Muscle layer of colon (tissue), 2 donors: ENCODE measurements around the gene SDC3.
A peak's percentile ranks its signal among the peaks of the same experiment; 100 is the strongest.

Experiments used
- H3K27ac ChIP-seq: one replicate; pipeline ENCODE4 v1.7.0; 2013; ENCODE audit warnings: low read depth, mild to moderate bottlenecking, low read length, moderate library complexity
- H3K27me3 ChIP-seq, 2 donors: one replicate each; pipeline ENCODE4 v1.7.0; 2013; ENCODE audit warnings: low read length in 2 of 2, mild to moderate bottlenecking in 2 of 2; ENCODE audit not compliant: insufficient read depth in 2 of 2, control insufficient read depth in 1 of 2
- H3K36me3 ChIP-seq: one replicate; pipeline ENCODE4 v1.7.0; 2013; ENCODE audit warnings: mild to moderate bottlenecking, low read length; ENCODE audit not compliant: insufficient read depth
- H3K4me1 ChIP-seq: one replicate; pipeline ENCODE4 v1.7.0; 2013; ENCODE audit warnings: mild to moderate bottlenecking, low read length; ENCODE audit not compliant: insufficient read depth
- H3K4me3 ChIP-seq, 2 donors: one replicate each; pipeline ENCODE4 v1.7.0; 2013; ENCODE audit warnings: low read length in 2 of 2, low read depth in 1 of 2, mild to moderate bottlenecking in 1 of 2, moderate library complexity in 1 of 2
- H3K9ac ChIP-seq: one replicate; pipeline ENCODE4 v1.7.0; 2013; ENCODE audit warnings: low read length
- H3K9me3 ChIP-seq: one replicate; pipeline ENCODE4 v1.7.0; 2013; ENCODE audit warnings: mild to moderate bottlenecking, low read length
- donor health status: abdominal sarcoma.
- donor health status: Adenocarcinoma of cecum.

SDC3 gene

GRCh38 chr1:30903343-30904034, 5.1 kb downstream of the SDC3 start:
- Histone ChIP-seq H3K4me1 (peaks cover 71% of the 10 kb centered on the region), H3K27me3 (no peaks in the 10 kb centered on the region), H3K9ac (no peak overlapping the region), H3K36me3 (no peaks in the 10 kb centered on the region), H3K27ac (peak overlapping the region; percentile 86), H3K9me3 (no peaks in the 10 kb centered on the region), H3K4me3 (no peak overlapping the region)

GRCh38 chr1:30902593-30903290, 5.8 kb downstream of the SDC3 start:
- H3K4me1 ChIP-seq, result peaks cover 78% of the 10 kb centered on the region
- H3K27me3 ChIP-seq, result no peaks in the 10 kb centered on the region
- no peak overlapping the region for H3K9ac ChIP-seq
- no peaks in the 10 kb centered on the region for H3K9me3 ChIP-seq
- no peaks in the 10 kb centered on the region for H3K36me3 ChIP-seq
- H3K4me3 ChIP-seq, result no peak overlapping the region
- peak overlapping the region; percentile 86 for H3K27ac ChIP-seq

DNA sequence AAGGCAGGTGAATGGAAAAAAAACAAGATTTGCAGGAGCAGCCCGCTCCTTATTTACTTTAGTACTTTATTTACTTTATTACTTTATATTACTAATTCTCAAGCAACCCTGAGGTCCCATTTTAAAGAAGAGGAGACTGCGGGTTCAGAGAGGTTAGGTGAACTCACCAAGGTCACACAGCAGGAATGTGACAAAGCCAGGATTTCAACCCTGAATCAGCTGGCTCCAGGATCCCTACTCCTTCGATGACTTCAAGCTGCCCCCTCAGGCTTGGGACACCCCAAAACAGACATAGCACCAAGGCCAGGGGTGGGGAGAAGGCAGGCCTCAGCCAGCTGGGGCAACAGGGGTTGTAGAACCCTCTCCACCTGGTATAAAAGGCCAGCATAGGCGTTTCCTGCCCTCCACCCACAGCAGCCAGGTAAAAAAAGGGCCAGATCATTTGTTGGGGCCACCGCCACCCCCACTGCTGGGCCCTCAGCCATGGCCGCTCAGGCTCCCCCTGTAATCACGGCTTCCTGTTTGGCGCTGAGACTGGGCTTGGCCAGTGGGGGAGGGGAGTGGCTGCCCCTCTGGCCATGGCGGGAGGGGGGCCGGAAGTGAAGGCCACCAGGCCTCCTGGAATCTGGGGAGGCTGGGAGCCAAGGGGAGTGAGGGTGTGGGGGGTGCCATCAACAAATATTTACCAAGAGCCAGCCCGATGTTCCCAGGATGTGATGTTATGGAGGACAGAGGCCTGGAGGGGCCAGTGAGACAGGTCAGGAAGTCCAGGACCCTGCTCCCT, 6.6 kb downstream of the SDC3 start:
- no peaks in the 10 kb centered on the region for H3K27me3 ChIP-seq
- H3K4me3 ChIP-seq, result no peak overlapping the region
- no peaks in the 10 kb centered on the region for H3K9me3 ChIP-seq
- peaks cover 82% of the 10 kb centered on the region for H3K4me1 ChIP-seq
- H3K9ac ChIP-seq, result no peak overlapping the region
- H3K36me3 ChIP-seq, result no peaks in the 10 kb centered on the region
- peak overlapping the region; percentile 86 for H3K27ac ChIP-seq

DNA sequence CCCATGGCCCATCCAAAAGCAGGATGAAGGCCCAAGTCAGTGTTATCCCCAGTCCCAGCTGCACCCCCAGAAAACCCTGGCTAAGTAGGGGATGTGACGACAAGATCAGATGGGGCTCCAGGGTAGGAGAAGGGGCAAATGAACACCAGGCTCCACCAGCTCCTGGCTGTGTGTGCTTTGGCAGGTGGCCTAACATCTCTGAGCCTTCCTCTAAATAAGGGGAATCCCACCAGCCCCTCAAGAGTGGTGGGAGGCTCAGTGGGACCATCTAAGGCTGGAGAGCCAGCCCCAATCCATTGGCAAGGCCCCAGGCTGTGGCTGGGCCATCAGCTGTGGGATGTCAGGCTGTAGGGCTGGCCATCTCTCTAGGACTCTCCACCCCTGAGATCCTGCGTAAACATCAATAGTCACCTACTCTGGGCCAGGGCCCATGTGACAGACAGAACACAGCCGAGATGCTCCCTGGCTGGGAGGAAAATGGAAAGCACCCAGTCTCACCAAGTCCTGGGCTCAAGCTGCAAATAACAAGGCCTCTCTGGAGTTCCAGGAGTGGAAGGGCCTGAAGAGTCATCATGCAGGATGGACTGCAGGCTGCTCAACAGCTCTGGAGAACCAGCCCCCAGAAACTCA, 7.5 kb downstream of the SDC3 start:
- H3K4me1 ChIP-seq, result peaks cover 84% of the 10 kb centered on the region
- peak overlapping the region; percentile 86 for H3K27ac ChIP-seq
- H3K36me3 ChIP-seq, result peaks cover 6% of the 10 kb centered on the region
- H3K27me3 ChIP-seq, result no peaks in the 10 kb centered on the region
- H3K9me3 ChIP-seq, result no peaks in the 10 kb centered on the region
- H3K4me3 ChIP-seq, result no peak overlapping the region
- H3K9ac ChIP-seq, result no peak overlapping the region

DNA sequence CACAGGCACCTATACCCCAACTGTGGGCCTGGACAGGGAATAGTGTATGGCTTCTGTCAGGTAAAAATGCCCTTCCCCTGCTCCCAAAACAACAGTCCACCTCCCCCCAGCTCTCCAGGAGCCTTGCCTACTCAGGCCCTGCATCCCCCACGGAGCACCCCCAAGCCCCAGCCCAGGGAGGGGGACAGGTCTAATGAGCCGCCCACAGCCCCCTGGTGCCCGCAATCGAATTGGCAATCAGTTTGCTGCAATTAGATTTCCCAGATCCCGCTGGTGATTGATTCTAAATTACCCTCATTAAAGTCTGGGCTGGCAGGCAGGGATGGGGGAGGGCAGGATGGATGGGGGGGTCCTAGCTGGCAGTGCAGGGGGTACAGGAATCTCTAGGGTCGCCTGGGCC, 8.1 kb downstream of the SDC3 start:
- Histone ChIP-seq H3K9ac (no peak overlapping the region), H3K4me1 (peaks cover 83% of the 10 kb centered on the region), H3K27ac (peak overlapping the region; percentile 86), H3K4me3 (no peak overlapping the region), H3K9me3 (no peaks in the 10 kb centered on the region), H3K27me3 (no peaks in the 10 kb centered on the region), H3K36me3 (peaks cover 6% of the 10 kb centered on the region)

DNA sequence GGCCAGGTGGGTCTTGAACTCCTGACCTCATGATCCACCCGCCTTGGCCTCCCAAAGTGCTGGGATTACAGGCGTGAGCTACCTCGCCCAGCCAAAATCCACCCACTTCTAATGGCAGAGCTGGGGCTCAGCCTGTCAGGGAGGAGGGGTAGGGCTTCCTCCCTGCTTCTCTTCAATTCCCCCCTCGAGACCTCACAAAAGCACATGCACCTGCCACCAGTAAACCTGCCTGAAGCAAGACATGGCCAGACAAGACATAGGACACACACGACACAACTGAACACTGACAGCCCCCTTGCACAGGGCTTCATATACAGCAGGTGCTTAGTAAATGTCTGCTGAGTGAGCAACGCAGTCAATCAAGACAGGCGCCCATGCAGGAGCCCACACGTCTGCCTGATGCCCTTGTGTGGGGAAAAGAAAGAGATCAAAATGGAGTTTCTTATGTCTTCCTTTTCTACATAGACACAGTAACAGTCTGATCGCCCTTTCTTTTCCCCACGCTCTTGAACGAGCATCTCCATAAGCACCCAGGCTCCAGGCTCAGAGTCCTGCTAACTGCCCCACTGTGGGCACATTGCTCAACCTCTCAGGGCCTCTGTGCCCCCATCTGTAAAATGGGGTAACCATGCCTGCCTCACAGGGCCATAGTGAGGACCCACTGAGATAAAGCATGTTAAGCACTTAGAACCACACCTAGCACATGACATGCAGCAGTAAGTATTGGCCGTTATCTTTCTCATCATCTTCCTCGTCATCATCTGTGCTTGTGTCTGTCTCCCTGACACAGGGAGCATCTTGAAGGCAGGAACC, 8.8 kb downstream of the SDC3 start:
- no peak overlapping the region for H3K9ac ChIP-seq
- peaks cover 6% of the 10 kb centered on the region for H3K36me3 ChIP-seq
- H3K27ac ChIP-seq, result peak overlapping the region; percentile 8
- H3K4me1 ChIP-seq, result peaks cover 86% of the 10 kb centered on the region
- no peak overlapping the region for H3K4me3 ChIP-seq
- H3K27me3 ChIP-seq, result no peaks in the 10 kb centered on the region
- no peaks in the 10 kb centered on the region for H3K9me3 ChIP-seq

- peaks cover 6% of the 10 kb centered on the region for H3K36me3 ChIP-seq
- H3K4me1 ChIP-seq, result peaks cover 86% of the 10 kb centered on the region
- no peaks in the 10 kb centered on the region for H3K27me3 ChIP-seq
- H3K9ac ChIP-seq, result no peak overlapping the region
- no peaks in the 10 kb centered on the region for H3K9me3 ChIP-seq
- peak overlapping the region; percentile 5 for H3K27ac ChIP-seq
- H3K4me3 ChIP-seq, result no peak overlapping the region
These were observed 10.3 kb downstream of the SDC3 start for GRCh38 chr1:30898031-30898815.

DNA sequence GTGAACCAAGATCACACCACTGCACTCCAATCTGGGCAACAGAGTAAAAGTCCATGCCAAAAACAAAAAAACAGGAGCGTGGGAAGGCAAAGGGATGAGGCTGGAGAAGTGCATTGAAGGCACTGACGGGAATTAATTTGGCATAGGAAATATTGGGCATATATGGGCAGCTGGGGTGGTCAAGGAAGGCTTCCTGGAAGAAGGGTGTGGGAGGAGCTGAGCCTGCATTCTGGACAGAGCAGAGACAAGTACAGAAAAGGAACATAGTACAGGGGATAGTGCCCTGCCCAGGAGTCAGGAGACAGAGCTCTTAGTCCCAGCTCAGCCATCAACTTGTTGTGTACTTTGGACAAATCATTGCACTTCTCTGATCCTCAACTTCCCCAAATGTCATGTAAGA, 11.7 kb downstream of the SDC3 start:
- H3K27ac ChIP-seq, result peak overlapping the region; percentile 82

GRCh38 chr1:30895944-30896660, 12.5 kb downstream of the SDC3 start:
- no peaks in the 10 kb centered on the region for H3K9me3 ChIP-seq
- H3K4me3 ChIP-seq, result no peak overlapping the region
- peaks cover 6% of the 10 kb centered on the region for H3K36me3 ChIP-seq
- H3K4me1 ChIP-seq, result peaks cover 81% of the 10 kb centered on the region
- no peaks in the 10 kb centered on the region for H3K27me3 ChIP-seq
- peak overlapping the region; percentile 82 for H3K27ac ChIP-seq
- no peak overlapping the region for H3K9ac ChIP-seq

More for the DNA sequence above, 11.7 kb downstream of the SDC3 start:
- Histone ChIP-seq H3K27me3 (no peaks in the 10 kb centered on the region), H3K4me1 (peaks cover 83% of the 10 kb centered on the region), H3K36me3 (peaks cover 6% of the 10 kb centered on the region), H3K4me3 (no peak overlapping the region), H3K9me3 (no peaks in the 10 kb centered on the region), H3K9ac (no peak overlapping the region)
